ENCODE results near the gene SPOCK3. TPM values are rescaled to one million over a fixed set of nuclear protein-coding genes. Genes with fewer than 3 reads are reported as not detected.

Gene SPOCK3
- total RNA-seq, 2 donors from 2014 or later: not detected

GRCh38 chr4:167168611-167169010 is 65.7 kb downstream of the SPOCK3 start:
- no peak for DNase-seq (ENCODE audit: low spot score)
- H3K9me3 ChIP-seq: no peaks in the 10 kb centered on the region
- no peak for TF ChIP-seq CTCF (IDR thresholded peaks at IDR 0.05)
- no peaks in the 10 kb centered on the region for H3K27me3 ChIP-seq
- H3K36me3 ChIP-seq: no peaks in the 10 kb centered on the region
- no peak overlapping the region for H3K27ac ChIP-seq
- H3K4me1 ChIP-seq: no peaks in the 10 kb centered on the region
- H3K4me3 ChIP-seq: no peak overlapping the region

GRCh38 chr4:167150587-167150986 is 83.7 kb downstream of the SPOCK3 start:
- Histone ChIP-seq H3K9me3 (no peaks in the 10 kb centered on the region), H3K27me3 (no peaks in the 10 kb centered on the region), H3K27ac (no peak overlapping the region), H3K4me1 (no peaks in the 10 kb centered on the region), H3K36me3 (no peaks in the 10 kb centered on the region), H3K4me3 (no peak overlapping the region)
- no peak for TF ChIP-seq CTCF (IDR thresholded peaks at IDR 0.05)
- DNase-seq (ENCODE audit: low spot score): no peak

- H3K36me3 ChIP-seq: no peaks in the 10 kb centered on the region
- H3K27ac ChIP-seq: no peak overlapping the region
- no peak overlapping the region for H3K4me3 ChIP-seq
- no peaks in the 10 kb centered on the region for H3K27me3 ChIP-seq
- no peaks in the 10 kb centered on the region for H3K4me1 ChIP-seq
- DNase-seq (ENCODE audit: low spot score): no peak
- no peak for TF ChIP-seq CTCF (IDR thresholded peaks at IDR 0.05)
- no peaks in the 10 kb centered on the region for H3K9me3 ChIP-seq
These were observed 89.7 kb downstream of the SPOCK3 start for GRCh38 chr4:167144605-167145004.

GRCh38 chr4:167143018-167143417 is 91.3 kb downstream of the SPOCK3 start:
- H3K9me3 ChIP-seq: no peaks in the 10 kb centered on the region
- no peaks in the 10 kb centered on the region for H3K27me3 ChIP-seq
- no peaks in the 10 kb centered on the region for H3K4me1 ChIP-seq
- H3K4me3 ChIP-seq: no peak overlapping the region
- no peaks in the 10 kb centered on the region for H3K36me3 ChIP-seq
- DNase-seq (ENCODE audit: low spot score): no peak
- no peak for TF ChIP-seq CTCF (IDR thresholded peaks at IDR 0.05)
- H3K27ac ChIP-seq: no peak overlapping the region

GRCh38 chr4:167136270-167136669 is 98.0 kb downstream of the SPOCK3 start:
- Histone ChIP-seq H3K27ac (no peak overlapping the region), H3K36me3 (no peaks in the 10 kb centered on the region), H3K4me3 (no peak overlapping the region), H3K9me3 (no peaks in the 10 kb centered on the region), H3K27me3 (no peaks in the 10 kb centered on the region), H3K4me1 (no peaks in the 10 kb centered on the region)
- DNase-seq (ENCODE audit: low spot score): no peak
- no peak for TF ChIP-seq CTCF (IDR thresholded peaks at IDR 0.05)

- Histone ChIP-seq H3K27me3 (no peaks in the 10 kb centered on the region), H3K36me3 (no peaks in the 10 kb centered on the region), H3K4me1 (no peaks in the 10 kb centered on the region), H3K9me3 (no peaks in the 10 kb centered on the region), H3K4me3 (no peak overlapping the region), H3K27ac (no peak overlapping the region)
- no peak for DNase-seq (ENCODE audit: low spot score)
- TF ChIP-seq CTCF (IDR thresholded peaks at IDR 0.05): no peak
These were observed 105.1 kb downstream of the SPOCK3 start for GRCh38 chr4:167129146-167129545.
